Natural killer cell (primary cell): Measurements from ENCODE around the gene TDRD6. TPM values are rescaled to one million over a fixed set of nuclear protein-coding genes. Genes with fewer than 3 reads are reported as not detected.

ENCODE experiments used
- ATAC-seq, 3 donors: fragments of 150-1000 bp in 2 of 3; fragments of 200-7000 bp in 1 of 3; cut with Tn5 transposase; 1 replicate in 1 of 3; 2 replicates in 2 of 3; pipeline ENCODE4 v1.10.0; 2021; ENCODE audit warnings: mild to moderate bottlenecking in 2 of 3, moderate library complexity in 2 of 3
- DNase-seq, 2 donors: peaks; one replicate each; pipeline versions ENCODE4 v3.0.0 to v3.0.0-alpha.2; 2013 to 2021; ENCODE audit warnings: mixed read lengths in 1 of 2
- H3K27ac ChIP-seq: one replicate; pipeline ENCODE4 v1.5.1; 2013; ENCODE audit warnings: mild to moderate bottlenecking, low read length
- H3K27me3 ChIP-seq: one replicate; pipeline ENCODE4 v1.6.1; 2013; ENCODE audit warnings: low read length; ENCODE audit not compliant: control insufficient read depth, insufficient read depth
- H3K36me3 ChIP-seq: one replicate; pipeline ENCODE4 v1.6.1; 2013; ENCODE audit warnings: low read length; ENCODE audit not compliant: control insufficient read depth, insufficient read depth
- H3K4me1 ChIP-seq: one replicate; pipeline ENCODE4 v1.6.1; 2013; ENCODE audit warnings: low read length; ENCODE audit not compliant: control insufficient read depth, insufficient read depth
- H3K4me3 ChIP-seq: one replicate; pipeline ENCODE4 v1.5.1; 2013; ENCODE audit warnings: low read length
- H3K9me3 ChIP-seq: one replicate; pipeline ENCODE4 v1.6.1; 2013; ENCODE audit warnings: low read length; ENCODE audit not compliant: control insufficient read depth, insufficient read depth
- H3K27ac Mint-ChIP-seq, 2 donors: one replicate each; pipeline ENCODE4 v1.8.0; 2022; ENCODE audit warnings: mild to moderate bottlenecking in 2 of 2, mixed read lengths in 2 of 2, moderate library complexity in 1 of 2
- H3K27me3 Mint-ChIP-seq, 2 donors: one replicate each; pipeline ENCODE4 v1.8.0; 2022; ENCODE audit warnings: low read depth in 2 of 2, mixed read lengths in 2 of 2
- H3K36me3 Mint-ChIP-seq: one replicate; pipeline ENCODE4 v1.8.0; 2022; ENCODE audit warnings: mixed read lengths
- H3K4me1 Mint-ChIP-seq, 2 donors: one replicate each; pipeline ENCODE4 v1.8.0; 2022; ENCODE audit warnings: mixed read lengths in 2 of 2
- H3K4me3 Mint-ChIP-seq: one replicate; pipeline ENCODE4 v1.8.0; 2022; ENCODE audit warnings: mild to moderate bottlenecking, moderate library complexity, mixed read lengths
- H3K9me3 Mint-ChIP-seq, 2 donors: one replicate each; pipeline ENCODE4 v1.8.0; 2022; ENCODE audit warnings: mixed read lengths in 2 of 2
- WGBS: methylation state at CpG from one replicate; pipeline ENCODE4 v1.1.7; 2013; ENCODE audit warnings: missing lambda C conversion rate; ENCODE audit not compliant: insufficient coverage; 5-methylcytosine and 5-hydroxymethylcytosine counted together
- intact Hi-C: fragments of 100-400 bp; cut with micrococcal nuclease; formaldehyde crosslinking; loops from one replicate; pipeline ENCODE4 v1.14.2; 2022
- total RNA-seq, 4 donors: library from RNA; stranded (reverse); fragments of 120-200 nt in 1 of 4; gene quantifications; one replicate each; pipeline versions ENCODE4 v1.2.3 to v1.2.4, GENCODE V29; 2013 to 2022
- TF ChIP-seq, protein P1 (sequence below): fragments of 200-600 bp; IDR thresholded peaks from one replicate; pipeline ENCODE4 v1.8.0; 2022; ENCODE audit warnings: antibody characterized with exemption

The TDRD6 gene
- total RNA-seq, 3 donors from 2014 or later (not counting 1 experiment from before 2014, with no cell fraction given): not detected

DNA sequence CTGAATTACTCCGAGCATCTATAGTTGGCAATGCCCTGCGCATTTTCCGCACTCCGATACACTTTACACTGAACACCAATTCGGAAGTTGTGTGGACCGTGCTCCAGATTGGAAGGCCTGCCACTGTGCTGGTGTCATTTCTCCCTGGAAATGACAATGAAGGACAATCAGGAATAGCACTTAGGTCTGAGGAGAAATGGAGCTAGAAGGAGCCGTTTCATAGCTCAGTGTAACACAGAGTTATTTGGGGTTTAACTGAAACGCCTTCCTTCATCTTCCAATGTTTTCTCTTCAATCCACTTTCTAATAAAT lies 48.0 kb downstream of the TDRD6 start:
- no peaks in the 10 kb centered on the region for H3K36me3 Mint-ChIP-seq

DNA sequence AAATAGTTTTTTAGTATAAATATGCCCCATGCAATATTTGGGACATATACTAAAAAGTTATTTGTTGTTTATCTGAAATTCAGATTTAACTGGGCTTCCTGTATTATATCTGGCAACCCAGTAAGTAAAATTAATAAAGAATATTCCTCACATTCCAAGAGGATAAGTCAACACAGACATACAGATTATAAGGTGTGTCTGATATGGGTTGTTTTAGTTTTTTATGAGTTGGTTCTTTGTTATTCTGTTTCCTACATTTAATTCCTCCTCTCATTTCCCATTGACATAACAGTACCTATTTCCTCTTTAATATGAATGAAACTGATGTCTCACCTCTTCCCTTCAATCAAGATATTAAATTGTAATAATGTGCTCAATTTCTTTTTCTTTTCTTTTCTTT lies 49.2 kb downstream of the TDRD6 start:
- peaks cover 13% of the 10 kb centered on the region for H3K27me3 ChIP-seq
- H3K9me3 ChIP-seq: no peaks in the 10 kb centered on the region
- H3K4me3 Mint-ChIP-seq: no peak overlapping the region
- H3K4me1 Mint-ChIP-seq: no peaks in the 10 kb centered on the region
- DNase-seq (no peak), ATAC-seq (no peak)
- H3K36me3 Mint-ChIP-seq: no peaks in the 10 kb centered on the region
- no peaks in the 10 kb centered on the region for H3K4me1 ChIP-seq
- no peak overlapping the region for H3K27ac ChIP-seq
- no peak overlapping the region for H3K4me3 ChIP-seq
- H3K36me3 ChIP-seq: no peaks in the 10 kb centered on the region
- H3K27me3 Mint-ChIP-seq: peaks cover 42 to 60% of the 10 kb centered on the region in 2 donors
- intact Hi-C loops: no loop called here
- TF ChIP-seq, protein P1, sequence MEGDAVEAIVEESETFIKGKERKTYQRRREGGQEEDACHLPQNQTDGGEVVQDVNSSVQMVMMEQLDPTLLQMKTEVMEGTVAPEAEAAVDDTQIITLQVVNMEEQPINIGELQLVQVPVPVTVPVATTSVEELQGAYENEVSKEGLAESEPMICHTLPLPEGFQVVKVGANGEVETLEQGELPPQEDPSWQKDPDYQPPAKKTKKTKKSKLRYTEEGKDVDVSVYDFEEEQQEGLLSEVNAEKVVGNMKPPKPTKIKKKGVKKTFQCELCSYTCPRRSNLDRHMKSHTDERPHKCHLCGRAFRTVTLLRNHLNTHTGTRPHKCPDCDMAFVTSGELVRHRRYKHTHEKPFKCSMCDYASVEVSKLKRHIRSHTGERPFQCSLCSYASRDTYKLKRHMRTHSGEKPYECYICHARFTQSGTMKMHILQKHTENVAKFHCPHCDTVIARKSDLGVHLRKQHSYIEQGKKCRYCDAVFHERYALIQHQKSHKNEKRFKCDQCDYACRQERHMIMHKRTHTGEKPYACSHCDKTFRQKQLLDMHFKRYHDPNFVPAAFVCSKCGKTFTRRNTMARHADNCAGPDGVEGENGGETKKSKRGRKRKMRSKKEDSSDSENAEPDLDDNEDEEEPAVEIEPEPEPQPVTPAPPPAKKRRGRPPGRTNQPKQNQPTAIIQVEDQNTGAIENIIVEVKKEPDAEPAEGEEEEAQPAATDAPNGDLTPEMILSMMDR: no peak
- no peaks in the 10 kb centered on the region for H3K9me3 Mint-ChIP-seq
- no peak overlapping the region for H3K27ac Mint-ChIP-seq

More for the DNA sequence above, 48.0 kb downstream of the TDRD6 start:
- DNase-seq (no peak), ATAC-seq (no peak)
- Mint-ChIP-seq H3K27ac (no peak overlapping the region), H3K9me3 (no peaks in the 10 kb centered on the region), H3K4me3 (no peak overlapping the region), H3K4me1 (no peaks in the 10 kb centered on the region), H3K27me3 (peaks cover 45 to 69% of the 10 kb centered on the region in 2 donors)
- H3K27me3 ChIP-seq: peaks cover 13% of the 10 kb centered on the region
- WGBS: 32% methylated on average over 8 of the region's 8 CpGs
- intact Hi-C loops: no loop called here
- no peak overlapping the region for H3K4me3 ChIP-seq
- H3K9me3 ChIP-seq: no peaks in the 10 kb centered on the region
- TF ChIP-seq, protein P1: no peak
- H3K36me3 ChIP-seq: no peaks in the 10 kb centered on the region
- H3K27ac ChIP-seq: no peak overlapping the region
- no peaks in the 10 kb centered on the region for H3K4me1 ChIP-seq

DNA sequence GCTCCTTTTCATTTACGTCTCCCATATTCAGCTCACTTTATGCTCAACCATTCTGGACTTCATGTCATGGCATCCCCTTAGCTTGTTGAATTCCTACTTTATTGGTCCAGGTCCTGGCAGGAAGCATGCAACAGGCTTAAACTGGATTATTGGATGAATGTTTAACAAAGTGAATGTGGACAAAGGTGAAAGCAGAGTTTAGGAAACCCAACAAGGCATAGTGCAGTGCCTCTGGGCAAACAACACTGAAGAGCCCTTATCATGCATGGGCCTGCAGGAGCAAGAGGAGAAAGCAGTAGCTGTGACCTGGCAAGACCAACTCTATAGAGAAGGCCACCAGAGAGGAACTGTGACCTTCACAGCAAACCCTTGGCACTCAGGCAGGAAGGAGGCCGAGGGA lies 53.8 kb downstream of the TDRD6 start:
- Mint-ChIP-seq H3K36me3 (no peaks in the 10 kb centered on the region), H3K9me3 (peaks cover 2 to 4% of the 10 kb centered on the region in 2 donors), H3K27ac (no peak overlapping the region), H3K27me3 (peaks cover 19 to 39% of the 10 kb centered on the region in 2 donors), H3K4me3 (no peak overlapping the region), H3K4me1 (no peaks in the 10 kb centered on the region)
- no peaks in the 10 kb centered on the region for H3K36me3 ChIP-seq
- no peak overlapping the region for H3K27ac ChIP-seq
- no peaks in the 10 kb centered on the region for H3K4me1 ChIP-seq
- DNase-seq (no peak), ATAC-seq (no peak)
- TF ChIP-seq, protein P1: no peak
- WGBS: 91% methylated on average over 2 of the region's 2 CpGs
- intact Hi-C loops: no loop called here
- no peak overlapping the region for H3K4me3 ChIP-seq
- H3K27me3 ChIP-seq: peaks cover 2% of the 10 kb centered on the region
- no peaks in the 10 kb centered on the region for H3K9me3 ChIP-seq

DNA sequence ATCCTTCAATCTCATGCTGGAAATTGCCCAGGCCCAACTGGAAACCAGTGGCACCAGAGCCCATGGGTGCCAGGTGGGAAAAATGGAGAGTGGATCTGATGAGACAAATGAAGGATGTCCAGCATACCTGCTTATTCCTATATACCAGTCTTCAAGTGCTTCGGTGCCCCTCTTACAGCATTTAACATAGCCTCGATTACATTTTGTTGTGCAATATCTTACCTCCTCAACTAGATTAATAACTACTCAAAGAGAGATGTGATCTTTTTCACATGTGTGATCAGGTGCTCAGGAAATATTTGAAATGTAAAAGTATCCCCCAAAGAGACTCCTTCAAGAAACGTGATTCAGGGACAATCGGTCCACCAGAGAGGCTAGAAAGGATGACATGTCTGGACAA lies 54.2 kb downstream of the TDRD6 start:
- H3K27me3 Mint-ChIP-seq: peaks cover 18 to 36% of the 10 kb centered on the region in 2 donors
- WGBS: 85% methylated on average over 4 of the region's 4 CpGs
- no peaks in the 10 kb centered on the region for H3K4me1 Mint-ChIP-seq

More for the DNA sequence above, 54.2 kb downstream of the TDRD6 start:
- H3K27me3 ChIP-seq: no peaks in the 10 kb centered on the region
- DNase-seq (no peak), ATAC-seq (no peak)
- H3K9me3 Mint-ChIP-seq: peaks cover 2 to 4% of the 10 kb centered on the region in 2 donors
- no peaks in the 10 kb centered on the region for H3K4me1 ChIP-seq
- no peak overlapping the region for H3K4me3 Mint-ChIP-seq
- H3K36me3 Mint-ChIP-seq: no peaks in the 10 kb centered on the region
- no peak overlapping the region for H3K27ac ChIP-seq
- H3K9me3 ChIP-seq: no peaks in the 10 kb centered on the region
- no peak overlapping the region for H3K27ac Mint-ChIP-seq
- H3K4me3 ChIP-seq: no peak overlapping the region
- no peaks in the 10 kb centered on the region for H3K36me3 ChIP-seq
- TF ChIP-seq, protein P1: no peak
- intact Hi-C loops: no loop called here
